GM19035 (cell line): ENCODE results near the gene LGALS1.
"Not testable (repeated sequence)": the region's sequence is repeated elsewhere in the genome, so short reads cannot be mapped to it uniquely, and the experiment has no call there.

Experiments used
- ATAC-seq: cut with Tn5 transposase; IDR thresholded peaks from one replicate; pipeline ENCODE4 v1.9.1; 2021; ENCODE audit not compliant: unreplicated experiment

LGALS1 gene

DNA sequence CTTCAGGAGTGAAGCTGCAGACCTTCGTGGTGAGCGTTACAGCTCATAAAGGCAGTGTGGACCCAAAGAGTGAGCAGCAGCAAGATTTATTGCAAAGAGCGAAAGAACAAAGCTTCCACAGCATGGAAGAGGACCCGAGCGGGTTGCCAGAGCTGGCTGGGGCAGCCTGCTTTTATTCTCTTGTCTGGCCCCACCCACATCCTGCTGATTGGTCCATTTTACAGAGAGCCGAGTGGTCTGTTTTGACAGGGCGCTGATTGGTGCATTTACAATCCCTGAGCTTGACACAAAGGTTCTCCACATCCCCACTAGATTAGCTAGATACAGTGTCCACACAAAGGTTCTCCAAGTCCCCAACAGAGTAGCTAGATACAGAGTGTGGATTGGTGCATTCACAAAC, 41.8 kb downstream of the LGALS1 start:
- not testable (repeated sequence) for ATAC-seq

DNA sequence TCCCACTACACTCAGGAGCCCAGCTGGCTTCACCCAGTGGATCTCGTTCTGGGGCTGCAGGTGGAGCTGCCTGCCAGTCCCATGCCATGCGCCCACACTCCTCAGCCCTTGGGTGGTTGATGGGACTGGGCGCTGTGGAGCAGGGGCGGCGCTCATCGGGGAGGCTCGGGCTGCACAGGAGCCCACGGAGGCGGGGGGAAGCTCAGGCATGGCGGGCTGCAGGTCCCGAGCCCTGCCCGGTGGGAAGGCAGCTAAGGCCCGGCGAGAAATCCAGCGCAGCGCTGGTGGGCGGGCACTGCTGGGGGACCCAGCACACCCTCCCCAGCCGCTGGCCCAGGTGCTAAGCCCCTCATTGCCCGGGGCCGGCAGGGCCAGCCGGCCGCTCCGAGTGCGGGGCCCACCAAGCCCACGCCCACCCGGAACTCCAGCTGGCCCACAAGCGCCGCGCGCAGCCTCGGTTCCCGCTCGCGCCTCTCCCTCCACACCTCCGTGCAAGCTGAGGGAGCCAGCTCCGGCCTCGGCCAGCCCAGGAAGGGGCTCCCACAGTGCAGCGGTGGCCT, 42.4 kb downstream of the LGALS1 start:
- ATAC-seq, result not testable (repeated sequence)

DNA sequence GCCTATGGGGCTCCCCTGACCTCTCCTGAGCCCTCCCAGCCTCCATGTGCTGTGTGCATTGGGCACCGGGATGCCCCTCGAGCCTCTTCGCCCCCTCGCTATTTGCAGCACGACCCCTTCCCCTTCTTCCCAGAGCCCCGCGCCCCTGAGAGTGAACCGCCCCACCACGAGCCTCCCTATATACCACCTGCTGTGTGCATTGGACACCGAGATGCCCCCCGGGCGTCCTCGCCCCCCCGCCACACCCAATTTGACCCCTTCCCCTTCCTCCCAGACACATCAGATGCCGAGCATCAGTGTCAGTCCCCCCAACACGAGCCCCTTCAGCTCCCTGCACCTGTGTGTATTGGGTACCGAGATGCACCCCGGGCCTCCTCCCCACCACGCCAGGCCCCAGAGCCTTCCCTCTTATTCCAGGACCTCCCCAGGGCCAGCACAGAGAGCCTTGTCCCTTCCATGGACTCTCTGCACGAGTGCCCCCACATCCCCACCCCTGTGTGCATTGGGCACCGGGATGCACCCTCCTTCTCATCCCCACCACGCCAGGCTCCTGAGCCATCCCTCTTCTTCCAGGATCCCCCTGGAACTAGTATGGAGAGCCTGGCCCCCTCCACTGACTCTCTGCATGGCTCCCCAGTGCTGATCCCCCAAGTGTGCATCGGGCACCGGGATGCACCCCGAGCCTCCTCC, 50.3 kb downstream of the LGALS1 start:
- no peak for ATAC-seq

GRCh38 chr22:37726241-37726887, 50.9 kb downstream of the LGALS1 start:
- no peak for ATAC-seq

DNA sequence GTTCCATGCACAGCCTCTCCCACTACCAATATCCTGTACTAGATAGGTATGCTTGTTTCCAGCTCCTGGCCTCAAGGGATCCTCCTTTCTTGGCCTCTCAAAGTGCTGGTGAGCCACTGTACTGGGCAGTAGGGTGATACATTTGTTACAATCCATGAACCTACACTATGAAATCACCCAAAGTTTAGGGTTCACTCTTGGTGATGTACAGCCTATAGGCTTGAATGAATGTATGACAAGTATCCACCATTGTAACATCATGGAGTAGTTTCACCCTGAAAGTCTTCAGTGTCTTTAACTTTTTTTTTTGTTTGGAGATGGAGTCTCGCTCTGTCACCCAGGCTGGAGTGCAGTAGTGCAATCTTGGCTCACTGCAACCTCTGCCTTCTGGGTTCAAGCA, 53.2 kb downstream of the LGALS1 start:
- ATAC-seq, result no peak
